ENCODE results near the gene KIAA0408.

DNA sequence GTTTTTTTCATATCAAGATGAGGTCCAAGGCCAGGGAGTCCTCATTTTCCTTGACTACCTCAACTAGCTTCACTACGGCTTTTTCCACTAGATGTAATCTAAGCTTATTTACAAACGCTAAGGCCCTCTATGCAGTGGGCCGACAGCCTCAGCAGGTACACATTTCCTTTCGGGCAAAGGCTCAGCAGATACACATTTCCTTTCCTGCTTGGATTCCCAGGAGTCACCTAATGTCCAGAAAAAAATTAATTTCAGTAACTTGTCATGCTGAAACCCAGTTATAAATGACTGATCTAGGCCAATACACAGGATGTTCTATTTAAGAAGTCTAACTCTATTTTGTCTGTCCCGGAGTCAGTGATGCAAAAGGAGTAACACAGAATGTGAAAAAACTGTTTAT, 7.2 kb upstream of the KIAA0408 start:
- TF ChIP-seq, protein P1, sequence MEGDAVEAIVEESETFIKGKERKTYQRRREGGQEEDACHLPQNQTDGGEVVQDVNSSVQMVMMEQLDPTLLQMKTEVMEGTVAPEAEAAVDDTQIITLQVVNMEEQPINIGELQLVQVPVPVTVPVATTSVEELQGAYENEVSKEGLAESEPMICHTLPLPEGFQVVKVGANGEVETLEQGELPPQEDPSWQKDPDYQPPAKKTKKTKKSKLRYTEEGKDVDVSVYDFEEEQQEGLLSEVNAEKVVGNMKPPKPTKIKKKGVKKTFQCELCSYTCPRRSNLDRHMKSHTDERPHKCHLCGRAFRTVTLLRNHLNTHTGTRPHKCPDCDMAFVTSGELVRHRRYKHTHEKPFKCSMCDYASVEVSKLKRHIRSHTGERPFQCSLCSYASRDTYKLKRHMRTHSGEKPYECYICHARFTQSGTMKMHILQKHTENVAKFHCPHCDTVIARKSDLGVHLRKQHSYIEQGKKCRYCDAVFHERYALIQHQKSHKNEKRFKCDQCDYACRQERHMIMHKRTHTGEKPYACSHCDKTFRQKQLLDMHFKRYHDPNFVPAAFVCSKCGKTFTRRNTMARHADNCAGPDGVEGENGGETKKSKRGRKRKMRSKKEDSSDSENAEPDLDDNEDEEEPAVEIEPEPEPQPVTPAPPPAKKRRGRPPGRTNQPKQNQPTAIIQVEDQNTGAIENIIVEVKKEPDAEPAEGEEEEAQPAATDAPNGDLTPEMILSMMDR (tag by site-specific recombination; IDR thresholded peaks at IDR 0.05), result no peak
- TF ChIP-seq ZNF660 (tag by site-specific recombination; IDR thresholded peaks at IDR 0.05) (no peak), ZNF146 (tag by site-specific recombination; IDR thresholded peaks at IDR 0.05) (no peak), ZNF335 (tag by site-specific recombination; conservative IDR thresholded peaks at IDR 0.05) (no peak)
- TF ChIP-seq, protein P2, sequence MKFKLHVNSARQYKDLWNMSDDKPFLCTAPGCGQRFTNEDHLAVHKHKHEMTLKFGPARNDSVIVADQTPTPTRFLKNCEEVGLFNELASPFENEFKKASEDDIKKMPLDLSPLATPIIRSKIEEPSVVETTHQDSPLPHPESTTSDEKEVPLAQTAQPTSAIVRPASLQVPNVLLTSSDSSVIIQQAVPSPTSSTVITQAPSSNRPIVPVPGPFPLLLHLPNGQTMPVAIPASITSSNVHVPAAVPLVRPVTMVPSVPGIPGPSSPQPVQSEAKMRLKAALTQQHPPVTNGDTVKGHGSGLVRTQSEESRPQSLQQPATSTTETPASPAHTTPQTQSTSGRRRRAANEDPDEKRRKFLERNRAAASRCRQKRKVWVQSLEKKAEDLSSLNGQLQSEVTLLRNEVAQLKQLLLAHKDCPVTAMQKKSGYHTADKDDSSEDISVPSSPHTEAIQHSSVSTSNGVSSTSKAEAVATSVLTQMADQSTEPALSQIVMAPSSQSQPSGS (tag by site-specific recombination; IDR thresholded peaks at IDR 0.05; ENCODE audit: low read depth), result no peak
